GM18951 (cell line): ENCODE data around the gene USP47.

Source experiments
- POLR2A ChIP-seq: IDR thresholded peaks from 4 replicates; pipeline ENCODE4 v1.6.1; 2011; ENCODE audit warnings: mild to moderate bottlenecking; ENCODE audit not compliant: insufficient read length, insufficient read depth; ENCODE audit errors: extremely low read depth
- in situ Hi-C: fragments of 300-500 bp; cut with MboI; formaldehyde crosslinking; loops from one replicate; pipeline ENCODE4 v1.12.0; 2022; ENCODE audit warnings: low sequenced_read_pairs, mixed read lengths, inconsistent platforms; ENCODE audit not compliant: unreplicated experiment

USP47 gene

DNA sequence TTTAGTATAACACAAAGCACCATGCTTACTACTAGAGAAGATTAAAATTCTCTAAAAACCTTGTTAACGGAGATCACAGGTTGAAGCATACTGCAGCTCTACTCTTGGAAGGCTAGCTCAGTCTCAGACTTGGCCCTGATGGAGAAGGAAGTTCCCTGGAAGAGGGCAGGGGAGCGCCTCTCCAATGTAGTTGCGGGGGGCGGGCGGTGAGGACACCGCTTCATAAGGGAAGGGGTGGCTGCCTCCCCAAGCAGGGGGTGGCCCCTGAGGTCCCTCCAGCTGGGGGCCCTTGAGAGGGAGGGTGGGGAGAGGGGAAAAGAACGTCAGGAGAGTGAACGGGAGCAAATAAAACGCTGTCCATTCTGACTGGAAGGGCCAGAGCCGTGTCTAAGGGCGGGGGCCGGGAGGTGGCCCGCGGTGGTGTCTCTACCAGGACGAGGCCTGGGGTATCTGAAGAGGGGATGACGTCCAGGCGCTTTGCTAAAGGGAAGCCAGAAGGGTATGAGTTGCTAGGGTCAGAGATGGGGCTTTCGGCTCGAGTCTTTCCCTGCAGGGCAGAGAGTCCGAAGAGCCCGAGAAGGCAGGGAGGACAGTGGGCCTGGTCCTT, 553 bp upstream of the USP47 start:
- in situ Hi-C loops, result no loop called here
- no peak for TF ChIP-seq POLR2A

DNA sequence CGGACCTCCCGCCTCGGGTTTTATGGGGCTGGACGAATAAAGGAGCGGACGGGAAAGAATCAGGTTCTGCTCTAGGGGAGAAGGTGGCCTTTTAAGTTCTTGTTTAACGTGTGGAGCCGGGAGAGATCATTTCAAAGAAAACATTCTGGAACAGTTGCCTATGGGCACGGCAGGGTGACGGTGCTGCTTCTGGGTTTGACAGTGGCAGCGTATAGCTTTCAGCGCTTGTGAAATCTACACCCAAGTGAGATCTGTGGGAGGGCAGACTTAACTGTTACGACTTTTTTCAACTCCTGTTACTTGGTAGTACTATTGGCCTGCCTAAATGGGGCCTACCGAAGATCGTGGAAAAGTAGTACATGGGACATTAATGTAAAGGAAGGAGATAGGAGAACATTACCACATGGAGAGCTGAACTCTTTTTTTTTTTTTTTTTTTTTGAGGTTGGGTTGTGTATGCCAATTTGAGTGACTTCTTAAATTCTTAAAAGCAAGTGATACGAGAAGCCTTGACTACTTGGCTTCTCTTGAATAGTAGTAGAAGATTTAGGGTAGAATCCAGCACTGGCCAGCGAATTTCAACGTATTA, 743 bp downstream of the USP47 start:
- in situ Hi-C loops, result no loop called here
- peak; percentile 7 for TF ChIP-seq POLR2A

DNA sequence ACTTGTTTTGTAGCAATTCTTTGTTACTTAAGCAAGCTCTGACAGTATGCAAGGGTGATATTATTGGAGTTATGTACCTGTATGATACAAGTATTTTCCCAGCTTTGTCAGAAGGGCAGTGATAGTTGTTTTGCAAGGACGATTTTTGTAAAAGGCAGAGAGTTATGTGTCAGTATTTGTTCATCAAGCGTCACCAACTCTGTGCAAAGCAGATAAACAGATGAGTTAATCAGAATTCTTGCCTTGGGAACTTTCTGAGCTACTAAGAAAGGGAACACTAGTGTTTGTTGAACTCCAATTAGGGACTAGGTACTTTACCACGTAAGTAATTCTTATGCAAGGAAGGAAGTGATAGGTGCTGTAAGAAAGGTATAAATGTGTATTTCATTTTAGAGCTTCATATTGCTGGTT, 1.4 kb downstream of the USP47 start:
- no peak for TF ChIP-seq POLR2A
- in situ Hi-C loops, result no loop called here

DNA sequence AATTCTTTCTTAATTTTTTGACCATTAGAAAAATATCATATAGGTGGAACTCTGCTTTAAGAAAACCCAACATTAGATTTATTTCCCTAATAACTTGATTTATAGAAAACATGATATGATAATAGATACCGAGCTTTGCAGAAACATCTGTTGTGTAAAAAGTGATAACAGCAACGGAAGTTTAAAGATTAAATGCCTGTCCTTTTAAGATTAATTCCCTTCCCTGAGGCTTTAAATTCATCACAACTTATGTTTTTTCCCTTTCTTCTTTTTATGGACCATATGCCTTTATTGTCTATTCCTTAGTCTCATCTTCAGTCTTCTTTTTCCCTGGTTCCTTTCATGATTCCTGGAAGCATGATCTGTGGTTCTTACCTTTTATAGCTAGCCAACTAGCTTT, 1.9 kb downstream of the USP47 start:
- no peak for TF ChIP-seq POLR2A
- in situ Hi-C loops, result no loop called here

DNA sequence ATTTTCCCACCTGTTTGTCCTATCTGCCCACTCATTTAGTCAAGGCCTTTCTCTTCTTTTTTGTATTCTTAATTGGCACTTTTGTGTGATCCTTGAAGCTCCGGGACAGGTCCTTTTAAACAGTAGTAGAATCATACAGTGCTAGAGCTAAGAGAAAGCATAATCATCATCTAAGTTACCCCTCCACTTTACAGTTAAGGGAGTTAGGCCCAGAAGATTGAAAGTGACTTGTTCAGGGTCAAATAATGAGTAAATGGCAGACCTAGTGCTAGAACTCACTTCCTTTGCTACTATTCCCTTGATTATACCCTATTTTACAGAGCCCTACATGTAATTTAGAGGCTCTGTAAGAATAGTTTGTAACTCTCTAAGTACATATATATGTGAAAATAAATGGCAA, 2.5 kb downstream of the USP47 start:
- TF ChIP-seq POLR2A, result no peak
- in situ Hi-C loops, result no loop called here

DNA sequence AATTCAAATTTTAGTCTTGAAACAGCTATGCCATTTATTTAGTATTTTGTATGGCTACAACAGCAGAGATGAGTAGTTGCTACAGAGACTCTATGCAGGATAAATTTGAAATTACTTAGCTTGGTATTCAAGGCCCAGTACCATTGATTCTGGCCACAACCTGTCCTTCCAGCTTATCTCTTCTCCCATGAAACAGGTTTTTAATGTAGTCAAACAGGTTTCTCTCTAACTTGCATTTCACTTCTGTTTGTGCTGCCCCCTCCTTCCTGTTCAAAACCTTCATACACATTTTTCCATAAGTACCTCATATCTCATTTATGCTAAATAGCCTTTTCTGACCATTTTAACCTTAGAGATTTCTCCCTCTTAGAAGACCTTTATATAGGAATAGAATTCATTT, 3.3 kb downstream of the USP47 start:
- TF ChIP-seq POLR2A, result no peak
- in situ Hi-C loops, result no loop called here

DNA sequence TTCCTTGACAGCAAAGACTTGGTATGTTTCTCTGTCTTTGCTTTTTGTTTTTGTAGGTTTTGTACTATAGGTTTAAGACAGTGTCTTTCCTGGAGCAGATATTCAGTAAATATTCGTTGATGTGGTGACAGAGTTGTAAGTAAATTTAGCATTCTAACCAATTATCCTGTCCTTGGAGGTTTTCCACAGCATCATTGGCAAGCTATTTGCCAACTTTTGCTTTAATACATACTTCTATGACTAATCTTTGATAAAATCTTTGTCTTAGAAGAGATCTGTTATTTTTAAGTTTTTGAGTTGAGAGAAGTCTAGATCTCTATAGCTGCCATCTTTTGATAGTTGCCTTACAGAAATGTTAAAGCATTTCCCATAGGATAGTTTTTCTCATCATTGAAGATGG, 3.8 kb downstream of the USP47 start:
- in situ Hi-C loops, result no loop called here
- TF ChIP-seq POLR2A, result no peak

DNA sequence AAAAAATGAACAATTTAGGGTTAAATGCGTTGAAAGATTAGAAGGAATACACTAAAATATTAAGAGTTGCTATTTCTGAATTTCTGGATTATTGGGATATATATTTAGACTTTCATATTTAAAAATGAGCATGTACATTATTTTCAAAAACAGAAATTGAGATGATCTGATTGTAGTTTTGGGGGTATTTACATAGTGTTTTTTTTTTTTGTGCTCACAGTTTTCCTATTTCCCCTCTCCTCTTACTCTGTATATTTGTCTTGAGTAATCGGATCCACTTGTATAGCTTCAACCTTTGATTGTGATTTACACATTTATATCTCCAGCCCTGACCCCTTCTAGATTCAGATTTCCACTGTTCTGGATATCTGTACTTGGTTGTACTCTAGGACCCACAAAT, 5.3 kb downstream of the USP47 start:
- TF ChIP-seq POLR2A, result no peak
- in situ Hi-C loops, result no loop called here

DNA sequence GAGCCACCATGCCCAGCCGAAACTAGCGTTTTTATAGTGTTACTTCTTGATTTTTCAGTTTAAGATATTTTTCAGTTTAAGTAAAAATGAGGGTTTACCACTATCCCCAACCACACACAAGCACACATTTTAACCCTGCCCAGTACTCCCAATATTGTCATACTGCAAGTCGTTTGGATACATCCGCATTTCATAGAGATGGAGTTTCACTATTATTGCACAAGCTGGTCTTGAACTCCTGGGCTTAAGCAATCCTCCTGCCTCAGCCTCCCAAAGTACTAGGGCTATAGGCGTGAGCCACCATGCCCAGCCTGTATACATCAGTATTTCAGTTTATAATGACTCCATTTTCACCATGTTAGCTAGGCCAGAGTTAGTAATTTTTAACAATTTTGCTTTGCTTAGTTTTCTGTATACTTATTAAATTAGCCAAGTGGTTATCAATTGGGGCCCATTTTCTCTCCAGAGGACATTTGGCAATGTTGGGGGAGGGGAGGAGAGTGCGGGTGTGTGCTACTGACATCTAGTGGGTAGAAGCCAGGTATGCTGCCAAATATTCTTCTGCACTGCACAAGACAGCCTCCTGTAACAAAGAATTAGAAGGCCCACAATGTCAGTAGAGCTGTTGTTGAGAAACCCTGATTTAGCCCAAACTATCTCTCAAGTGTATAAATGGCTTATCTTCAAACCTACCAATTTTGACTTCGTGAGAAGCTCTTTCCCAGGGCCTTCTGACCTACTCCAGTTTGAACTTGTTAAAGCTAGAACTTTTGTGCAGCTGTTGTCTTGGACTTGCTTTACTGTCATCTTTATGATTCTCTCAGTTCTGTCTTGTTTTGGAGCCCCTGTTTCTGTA, 7.3 kb downstream of the USP47 start:
- TF ChIP-seq POLR2A, result no peak
- in situ Hi-C loops, result no loop called here

DNA sequence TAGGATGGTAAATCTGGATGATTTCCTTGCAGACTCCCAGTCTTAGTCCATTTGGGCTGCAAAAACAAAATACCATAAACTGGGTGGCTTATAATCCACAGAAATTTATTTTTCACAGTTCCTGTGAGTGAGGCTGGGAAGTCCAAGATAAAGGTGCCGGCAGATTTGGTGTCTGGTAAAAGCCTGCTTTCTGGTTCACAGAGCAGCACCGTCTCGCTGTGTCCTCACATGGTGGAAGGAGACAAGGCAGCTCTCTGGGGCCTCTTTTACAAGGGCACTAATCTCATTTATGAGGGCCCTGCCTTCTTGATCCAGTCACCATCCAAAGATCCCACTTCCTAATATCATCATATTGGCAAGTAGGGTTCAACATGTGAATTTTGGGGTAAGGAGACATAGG, 8.9 kb downstream of the USP47 start:
- in situ Hi-C loops, result no loop called here

DNA sequence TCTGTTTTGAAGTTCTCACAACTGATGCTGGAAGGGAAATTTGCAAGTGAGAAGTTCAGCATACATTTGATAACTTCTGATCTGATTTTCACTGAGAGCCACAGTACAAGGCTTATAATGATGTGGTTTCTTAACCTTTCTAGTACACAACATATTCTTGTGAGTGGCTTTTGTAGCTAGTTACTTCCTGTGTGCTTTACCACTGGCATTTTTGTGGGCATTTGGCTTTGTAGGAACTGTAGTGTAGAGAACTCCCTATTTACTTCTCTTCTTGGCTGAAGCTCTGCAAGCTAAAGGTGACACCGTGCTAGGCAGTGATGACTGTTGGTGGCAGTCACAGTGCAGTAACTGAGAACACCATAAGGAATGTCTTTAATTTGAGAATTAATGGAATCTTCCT, 14.9 kb downstream of the USP47 start:
- TF ChIP-seq POLR2A, result no peak
- in situ Hi-C loops, result no loop called here

More for the DNA sequence above, 8.9 kb downstream of the USP47 start:
- TF ChIP-seq POLR2A, result no peak

DNA sequence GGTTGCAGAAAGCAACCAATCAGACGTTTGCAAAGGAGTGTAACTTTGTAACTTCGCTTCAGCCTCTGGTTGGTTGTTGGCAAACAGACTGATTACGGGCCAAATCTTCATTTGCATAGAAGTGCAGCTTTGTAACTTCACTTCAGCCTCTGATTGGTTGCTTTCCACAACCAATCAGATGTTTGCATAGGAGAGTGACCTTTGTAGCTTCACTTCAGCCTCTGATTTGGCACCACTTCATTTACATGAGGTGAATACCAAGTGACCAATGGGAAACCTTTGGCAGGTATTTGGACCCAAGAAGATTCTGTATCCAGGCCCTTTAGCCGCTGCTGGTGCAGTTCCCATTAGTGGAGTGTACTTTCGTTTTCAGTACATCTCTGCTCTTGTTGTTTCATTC, 16.0 kb downstream of the USP47 start:
- TF ChIP-seq POLR2A, result no peak

DNA sequence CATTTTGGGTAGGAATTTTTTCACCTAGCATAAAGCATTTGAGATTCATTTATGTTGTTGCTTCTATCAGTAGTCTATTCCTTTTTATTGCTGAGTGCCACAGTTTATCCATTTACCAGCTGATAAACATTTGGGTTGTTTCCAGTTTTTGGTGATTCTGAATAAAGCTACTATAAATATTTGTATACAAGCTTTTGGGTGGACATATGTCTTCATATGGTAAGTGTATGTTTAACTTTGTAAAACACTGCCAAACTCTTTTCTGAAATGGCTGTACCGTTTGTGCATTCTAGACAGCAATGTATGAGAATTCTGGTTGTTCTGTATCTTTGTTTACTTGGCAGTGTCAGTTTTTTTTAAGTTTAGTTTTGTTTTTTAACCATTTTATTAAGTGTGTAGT, 16.9 kb downstream of the USP47 start:
- no peak for TF ChIP-seq POLR2A
- in situ Hi-C loops, result no loop called here

More for the DNA sequence above, 16.0 kb downstream of the USP47 start:
- in situ Hi-C loops, result no loop called here
